Right lobe of liver (tissue), 4 donors: ENCODE results near the gene NXPH1.

Source experiments
- POLR2A ChIP-seq: fragments of 450-650 bp; IDR thresholded peaks from one replicate; pipeline ENCODE4 v1.6.1; 2017; ENCODE audit warnings: antibody characterized with exemption, mild to moderate bottlenecking
- TF ChIP-seq, protein P1 (sequence below), 4 donors: fragments of 200-600 bp in 3 of 4; fragments of 450-650 bp in 1 of 4; IDR thresholded peaks; one replicate each; pipeline versions ENCODE4 v1.5.1 to v1.8.0; 2016 to 2022; ENCODE audit warnings: antibody characterized with exemption in 4 of 4, mild to moderate bottlenecking in 2 of 4
- donor health status: DM: no; HTN: no; CAD: no.
- donor health status: DM: no; HTN: no; CAD: no.
- donor health status: DM: no; HTN: yes; CAD: no.

DNA sequence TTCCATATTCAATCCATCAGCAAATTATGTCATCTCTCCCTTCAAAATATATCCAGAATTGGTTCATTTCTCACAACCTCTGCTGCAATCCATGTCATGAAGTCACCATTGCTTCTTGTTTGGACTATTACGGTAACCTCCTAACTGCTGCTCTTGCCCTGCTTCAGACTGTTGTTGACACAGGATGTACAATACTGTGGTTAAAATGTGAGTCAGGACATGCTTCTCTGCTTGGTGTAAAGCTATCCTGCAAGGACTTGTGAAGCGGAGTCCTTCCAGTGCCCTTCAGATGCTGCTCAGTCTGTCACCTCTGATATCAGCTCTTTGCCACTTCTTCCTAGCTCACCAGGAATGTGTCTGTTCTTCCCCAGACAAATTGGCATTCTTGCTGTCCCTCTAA lies 10.4 kb upstream of the NXPH1 start:
- TF ChIP-seq, protein P1, sequence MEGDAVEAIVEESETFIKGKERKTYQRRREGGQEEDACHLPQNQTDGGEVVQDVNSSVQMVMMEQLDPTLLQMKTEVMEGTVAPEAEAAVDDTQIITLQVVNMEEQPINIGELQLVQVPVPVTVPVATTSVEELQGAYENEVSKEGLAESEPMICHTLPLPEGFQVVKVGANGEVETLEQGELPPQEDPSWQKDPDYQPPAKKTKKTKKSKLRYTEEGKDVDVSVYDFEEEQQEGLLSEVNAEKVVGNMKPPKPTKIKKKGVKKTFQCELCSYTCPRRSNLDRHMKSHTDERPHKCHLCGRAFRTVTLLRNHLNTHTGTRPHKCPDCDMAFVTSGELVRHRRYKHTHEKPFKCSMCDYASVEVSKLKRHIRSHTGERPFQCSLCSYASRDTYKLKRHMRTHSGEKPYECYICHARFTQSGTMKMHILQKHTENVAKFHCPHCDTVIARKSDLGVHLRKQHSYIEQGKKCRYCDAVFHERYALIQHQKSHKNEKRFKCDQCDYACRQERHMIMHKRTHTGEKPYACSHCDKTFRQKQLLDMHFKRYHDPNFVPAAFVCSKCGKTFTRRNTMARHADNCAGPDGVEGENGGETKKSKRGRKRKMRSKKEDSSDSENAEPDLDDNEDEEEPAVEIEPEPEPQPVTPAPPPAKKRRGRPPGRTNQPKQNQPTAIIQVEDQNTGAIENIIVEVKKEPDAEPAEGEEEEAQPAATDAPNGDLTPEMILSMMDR (IDR thresholded peaks at IDR 0.05) = no peak
- no peak for TF ChIP-seq POLR2A
